Neural progenitor cell (in vitro differentiated cells): ENCODE results near the gene DLK1.

ENCODE experiments used
- CTCF ChIP-seq: fragments of 200-600 bp; sonication (generic); IDR thresholded peaks from 2 replicates; pipeline ENCODE4 v1.5.1; 2017; ENCODE audit warnings: antibody characterized with exemption, mild to moderate bottlenecking
- EZH2 ChIP-seq: fragments of 200-600 bp; sonication (generic); IDR thresholded peaks from 2 replicates; pipeline ENCODE4 v1.6.1; 2017; ENCODE audit warnings: antibody characterized with exemption, mild to moderate bottlenecking, moderate library complexity
- EZH2phosphoT487 ChIP-seq: fragments of 200-600 bp; sonication (generic); IDR thresholded peaks from 2 replicates; pipeline ENCODE4 v1.6.1; 2017; ENCODE audit warnings: antibody characterized with exemption

GRCh38 chr14:100695423-100695738 lies 31.3 kb upstream of the DLK1 start:
- no peak for TF ChIP-seq CTCF
- TF ChIP-seq EZH2phosphoT487 = no peak
- no peak for TF ChIP-seq EZH2
